Endothelial cell (in vitro differentiated cells): ENCODE results near the gene R3HDM2. TPM values are rescaled to one million over a fixed set of nuclear protein-coding genes. Genes with fewer than 3 reads are reported as not detected.

ENCODE experiments used
- DNase-seq: peaks from one replicate; pipeline ENCODE4 v3.0.0; 2021; ENCODE audit warnings: low spot score
- H3K27ac Mint-ChIP-seq: one replicate; pipeline ENCODE4 v1.8.0; 2021; ENCODE audit warnings: mixed read lengths, inconsistent platforms; ENCODE audit not compliant: unreplicated experiment
- H3K27me3 Mint-ChIP-seq: one replicate; pipeline ENCODE4 v1.8.0; 2021; ENCODE audit warnings: mild to moderate bottlenecking, moderate library complexity, mixed read lengths, inconsistent platforms; ENCODE audit not compliant: unreplicated experiment
- H3K36me3 Mint-ChIP-seq: one replicate; pipeline ENCODE4 v1.8.0; 2021; ENCODE audit warnings: mild to moderate bottlenecking, low read depth, mixed read lengths, inconsistent platforms; ENCODE audit not compliant: unreplicated experiment
- H3K4me1 Mint-ChIP-seq: one replicate; pipeline ENCODE4 v1.8.0; 2021; ENCODE audit warnings: mild to moderate bottlenecking, mixed read lengths, inconsistent platforms; ENCODE audit not compliant: unreplicated experiment
- H3K4me3 Mint-ChIP-seq: one replicate; pipeline ENCODE4 v1.8.0; 2021; ENCODE audit warnings: mild to moderate bottlenecking, mixed read lengths, inconsistent platforms; ENCODE audit not compliant: unreplicated experiment
- H3K9me3 Mint-ChIP-seq: one replicate; pipeline ENCODE4 v1.8.0; 2021; ENCODE audit warnings: mixed read lengths, inconsistent platforms; ENCODE audit not compliant: unreplicated experiment
- CTCF ChIP-seq: fragments of 200-600 bp; sonication (generic); IDR thresholded peaks from one replicate; pipeline ENCODE4 v1.5.0; 2021; ENCODE audit warnings: antibody characterized with exemption; ENCODE audit not compliant: unreplicated experiment
- total RNA-seq: library from RNA; stranded (reverse); fragmentation: NEBNext Ultra II Directional; extraction: Animal tissue kit (Norgen Biotek cat#: 25700); gene quantifications from one replicate; pipeline ENCODE4 v1.2.1, GENCODE V29; 2021; ENCODE audit not compliant: unreplicated experiment

The R3HDM2 gene
- total RNA-seq, 1 donor from 2014 or later = 39.4 TPM

- Mint-ChIP-seq H3K4me1 (peaks cover 18% of the 10 kb centered on the region), H3K27ac (no peak overlapping the region), H3K27me3 (no peaks in the 10 kb centered on the region), H3K9me3 (no peaks in the 10 kb centered on the region), H3K36me3 (peaks cover 7% of the 10 kb centered on the region), H3K4me3 (no peak overlapping the region)
- no peak for TF ChIP-seq CTCF
- DNase-seq = no peak
Observed at GRCh38 chr12:57385586-57385985, 45.3 kb downstream of the R3HDM2 start.

DNA sequence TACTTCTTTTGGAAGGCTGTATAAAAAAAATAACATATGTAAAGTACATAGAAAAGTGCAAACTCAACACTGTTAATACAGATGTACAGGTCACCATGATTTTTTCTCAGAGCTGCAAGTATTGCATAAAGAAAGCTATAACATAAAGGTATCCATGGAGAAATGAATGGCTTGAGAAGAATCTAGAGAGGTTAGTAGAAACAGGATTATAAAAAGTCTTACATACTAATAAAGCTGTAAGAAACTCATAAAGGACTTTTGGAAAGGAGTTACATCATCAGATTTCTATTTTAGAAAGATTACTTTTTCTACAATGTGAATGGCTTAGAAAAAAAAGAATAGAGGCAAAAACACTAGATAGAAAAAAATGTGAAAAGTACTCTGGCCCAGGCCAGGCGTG, 46.4 kb downstream of the R3HDM2 start:
- no peak overlapping the region for H3K4me3 Mint-ChIP-seq
- H3K4me1 Mint-ChIP-seq = peaks cover 14% of the 10 kb centered on the region
- no peak for TF ChIP-seq CTCF
- no peak overlapping the region for H3K27ac Mint-ChIP-seq
- peaks cover 7% of the 10 kb centered on the region for H3K36me3 Mint-ChIP-seq
- H3K27me3 Mint-ChIP-seq = no peaks in the 10 kb centered on the region
- no peak for DNase-seq
- no peaks in the 10 kb centered on the region for H3K9me3 Mint-ChIP-seq

DNA sequence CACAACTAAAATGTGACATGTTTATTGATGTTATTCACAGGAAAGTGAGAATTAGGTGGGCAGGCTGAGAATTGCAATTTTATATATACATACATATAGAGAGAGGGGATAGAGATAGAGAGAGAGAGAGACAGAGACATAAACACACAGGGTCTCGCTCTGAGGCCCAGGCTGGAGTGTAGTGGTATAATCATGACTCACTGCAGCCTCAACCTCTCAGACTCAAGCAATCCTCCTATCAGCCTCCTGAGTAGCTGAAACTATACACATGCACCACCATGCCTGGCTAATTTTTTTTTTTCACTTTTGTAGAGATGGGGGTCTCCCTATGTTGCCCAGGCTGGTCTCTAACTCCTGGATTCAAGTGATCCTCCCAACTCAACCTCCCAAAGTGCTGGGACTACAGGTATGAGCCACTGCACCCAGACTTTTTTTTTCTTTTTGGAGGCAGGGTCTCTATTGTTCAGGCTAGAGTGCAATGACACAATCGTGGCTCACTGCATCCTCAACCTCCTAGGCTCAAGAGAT, 49.1 kb downstream of the R3HDM2 start:
- Mint-ChIP-seq H3K4me1 (peaks cover 3% of the 10 kb centered on the region), H3K4me3 (no peak overlapping the region), H3K27ac (no peak overlapping the region), H3K27me3 (no peaks in the 10 kb centered on the region), H3K36me3 (peaks cover 6% of the 10 kb centered on the region), H3K9me3 (no peaks in the 10 kb centered on the region)
- no peak for DNase-seq
- TF ChIP-seq CTCF = no peak

DNA sequence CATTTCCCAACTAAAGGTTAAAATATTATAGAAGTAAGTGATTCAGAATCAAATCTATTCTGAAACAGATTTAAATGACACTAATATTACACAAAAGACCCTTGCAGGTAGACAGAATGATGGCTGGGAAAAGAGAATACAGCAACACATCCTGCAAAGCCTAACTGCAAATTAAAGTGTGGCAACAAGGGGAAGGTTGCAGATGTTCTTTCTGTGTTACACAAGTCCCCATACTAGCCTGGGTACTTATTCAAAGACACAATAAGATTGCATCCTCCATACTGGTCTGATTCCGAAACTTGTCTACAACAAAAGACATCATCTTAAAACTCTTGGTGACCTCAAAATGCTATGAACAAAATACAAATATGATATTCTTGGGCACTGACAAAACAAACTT, 50.5 kb downstream of the R3HDM2 start:
- H3K4me1 Mint-ChIP-seq = peaks cover 3% of the 10 kb centered on the region
- H3K27me3 Mint-ChIP-seq = no peaks in the 10 kb centered on the region
- H3K36me3 Mint-ChIP-seq = peaks cover 4% of the 10 kb centered on the region
- no peak overlapping the region for H3K4me3 Mint-ChIP-seq
- no peak for TF ChIP-seq CTCF
- DNase-seq = no peak
- no peaks in the 10 kb centered on the region for H3K9me3 Mint-ChIP-seq
- no peak overlapping the region for H3K27ac Mint-ChIP-seq

- peaks cover 4% of the 10 kb centered on the region for H3K36me3 Mint-ChIP-seq
- H3K4me1 Mint-ChIP-seq = peaks cover 3% of the 10 kb centered on the region
- no peak overlapping the region for H3K4me3 Mint-ChIP-seq
- H3K27me3 Mint-ChIP-seq = peaks cover 2% of the 10 kb centered on the region
- no peak for DNase-seq
- H3K9me3 Mint-ChIP-seq = no peaks in the 10 kb centered on the region
- H3K27ac Mint-ChIP-seq = no peak overlapping the region
- TF ChIP-seq CTCF = no peak
Observed at GRCh38 chr12:57377103-57377840, 53.6 kb downstream of the R3HDM2 start.
